Measurements from ENCODE around the gene DENND4A.
"Not testable (repeated sequence)": the region's sequence is repeated elsewhere in the genome, so short reads cannot be mapped to it uniquely, and the experiment has no call there.

The DENND4A gene

DNA sequence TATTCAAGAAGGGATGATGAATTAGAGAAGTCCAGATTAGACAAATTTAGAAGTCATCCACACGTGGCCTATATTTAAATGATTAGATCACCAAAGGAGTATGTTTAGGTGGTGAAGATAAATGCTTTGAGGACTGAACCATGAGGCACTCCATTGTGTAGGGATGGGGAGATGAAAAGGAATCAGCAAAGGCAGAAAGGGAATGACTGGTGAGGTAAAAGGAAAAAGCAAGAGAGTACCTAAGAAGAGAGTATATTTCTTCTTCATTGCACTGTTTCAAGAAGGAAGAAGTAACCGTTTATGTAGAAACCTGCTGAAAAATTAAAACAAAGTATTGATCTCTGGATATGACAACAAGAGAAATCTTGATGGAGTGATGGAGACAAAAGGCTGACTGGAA, 40.7 kb downstream of the DENND4A start:
- DNase-seq = no peak

DNA sequence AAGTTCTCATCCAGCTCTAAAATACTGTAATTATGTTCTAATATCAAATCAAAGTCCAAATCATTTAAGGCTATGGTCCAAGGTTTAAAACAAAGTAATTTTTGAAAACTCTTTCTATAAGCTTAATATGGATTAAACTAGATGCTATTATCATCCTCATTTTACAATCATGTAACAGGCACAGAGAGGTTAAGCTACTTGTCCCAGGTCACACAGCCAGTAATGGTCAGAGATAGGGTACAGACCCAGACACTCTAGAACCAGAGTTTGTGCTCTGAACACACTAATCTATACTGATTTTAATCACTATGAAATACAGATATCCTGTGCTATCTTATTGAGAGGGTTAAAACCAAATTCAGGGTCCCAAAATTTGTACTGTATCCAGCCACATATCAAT, 44.8 kb downstream of the DENND4A start:
- no peak for DNase-seq

DNA sequence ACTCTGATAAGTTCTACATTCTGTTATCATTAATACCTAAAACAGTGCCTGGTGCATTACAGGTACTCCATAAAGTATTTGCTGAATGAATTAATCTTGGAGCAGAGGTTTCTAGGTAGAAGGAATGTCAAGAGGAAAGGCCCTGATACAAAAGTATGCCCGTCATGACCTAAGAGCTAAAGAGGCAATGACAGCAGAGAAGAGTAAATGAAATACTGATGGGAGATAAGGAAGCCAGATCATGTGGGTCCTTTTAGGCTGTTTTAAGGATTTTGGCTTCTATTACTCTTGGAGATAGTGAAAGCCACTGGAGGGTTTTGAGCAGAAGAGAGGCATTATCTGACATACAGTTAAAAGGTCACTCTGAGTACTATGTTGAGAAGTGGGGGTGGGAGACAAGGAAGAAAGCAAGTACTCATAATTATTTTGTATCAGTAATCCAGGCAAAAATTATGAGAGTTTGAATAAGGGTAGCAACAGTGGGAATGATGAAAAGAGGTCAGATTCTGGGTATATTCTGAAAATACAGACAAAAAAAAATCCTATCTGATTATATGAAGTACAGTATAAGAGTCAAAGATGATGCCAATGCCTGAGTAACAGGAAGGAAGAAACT, 48.3 kb downstream of the DENND4A start:
- DNase-seq = no peak

DNA sequence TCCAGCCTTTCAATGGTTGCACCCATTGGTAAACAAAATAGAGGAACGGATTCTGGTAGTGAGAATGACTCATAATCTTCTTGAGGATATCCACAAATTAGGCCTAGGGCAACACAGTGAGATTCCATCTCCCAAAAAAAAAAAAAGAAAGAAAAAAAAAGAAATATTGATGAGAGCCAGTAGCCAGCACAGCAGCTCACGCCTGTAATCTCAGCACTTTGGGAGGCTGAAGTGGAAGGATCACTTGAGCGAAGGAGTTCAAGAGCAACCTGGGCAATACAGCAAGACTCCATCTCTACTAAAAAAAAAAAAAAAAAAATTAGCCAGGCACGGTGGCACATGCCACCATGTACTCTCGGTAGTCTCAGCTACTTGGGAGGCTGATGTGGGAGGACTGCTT, 51.9 kb downstream of the DENND4A start:
- DNase-seq = no peak

DNA sequence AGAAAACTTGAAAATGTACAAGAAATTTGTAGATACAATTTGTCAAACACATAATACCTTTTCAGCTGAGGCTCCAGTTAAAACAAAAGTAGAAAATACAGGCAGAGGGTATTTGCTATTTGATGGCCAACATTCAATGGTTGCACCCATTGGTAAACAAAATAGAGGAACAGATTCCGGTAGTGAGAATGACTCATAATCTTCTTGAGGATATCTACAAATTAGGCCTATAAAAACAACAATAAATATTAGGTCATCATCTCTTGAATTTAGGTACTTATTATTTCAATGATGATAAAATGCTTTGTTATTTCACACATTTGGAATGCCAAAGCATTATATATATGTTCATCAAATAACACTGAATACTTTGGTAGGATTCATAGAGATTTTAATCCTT, 53.4 kb downstream of the DENND4A start:
- DNase-seq = no peak

DNA sequence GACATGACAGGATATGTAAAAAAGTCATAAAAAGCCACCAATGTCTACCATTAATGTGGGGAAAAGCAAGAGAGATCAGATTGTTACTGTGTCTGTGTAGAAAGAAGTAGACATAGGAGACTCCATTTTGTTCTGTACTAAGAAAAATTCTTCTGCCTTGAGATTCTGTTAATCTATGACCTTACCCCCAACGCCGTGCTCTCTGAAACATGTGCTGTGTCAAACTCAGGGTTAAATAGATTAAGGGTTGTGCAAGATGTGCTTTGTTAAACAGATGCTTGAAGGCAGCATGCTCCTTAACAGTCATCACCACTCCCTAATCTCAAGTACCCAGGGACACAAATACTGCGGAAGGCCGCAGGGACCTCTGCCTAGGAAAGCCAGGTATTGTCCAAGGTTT, 58.5 kb downstream of the DENND4A start:
- not testable (repeated sequence) for DNase-seq

DNA sequence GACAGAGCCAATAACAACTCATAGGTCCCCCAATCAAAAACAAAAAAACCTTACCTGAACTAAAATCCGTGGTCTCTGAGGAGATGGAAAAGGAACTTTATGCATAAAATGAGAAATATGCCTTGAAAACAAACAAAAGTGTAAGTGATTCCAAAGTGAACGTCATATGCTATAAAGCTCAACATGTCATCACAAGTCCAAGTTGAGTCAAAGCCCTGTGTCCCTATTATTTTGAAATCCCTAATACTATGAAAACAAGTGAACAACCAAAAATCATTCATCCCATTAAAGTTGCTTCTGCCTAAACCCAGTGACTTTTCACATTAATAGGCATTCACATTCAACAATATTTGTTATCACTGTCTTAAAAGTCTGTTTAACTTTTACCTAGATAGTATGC, 59.4 kb downstream of the DENND4A start:
- no peak for DNase-seq

DNA sequence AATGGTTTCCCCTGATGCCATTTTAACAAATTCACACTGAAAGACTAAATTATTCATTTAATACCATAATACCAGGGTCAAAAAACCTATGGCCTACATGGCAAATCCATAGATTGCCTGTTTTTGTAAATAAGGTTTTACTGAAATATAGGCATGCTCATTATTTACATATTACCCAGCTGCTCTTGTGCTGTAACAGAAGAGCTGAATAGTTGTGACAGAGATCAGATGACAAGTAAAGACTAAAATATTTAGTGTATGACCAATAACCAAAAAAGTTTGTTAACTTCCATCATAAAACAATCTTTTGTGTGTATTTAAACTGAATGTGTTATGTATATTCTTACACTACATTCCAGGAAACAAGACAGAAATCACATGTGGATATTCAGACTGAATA, 60.2 kb downstream of the DENND4A start:
- DNase-seq = no peak

DNA sequence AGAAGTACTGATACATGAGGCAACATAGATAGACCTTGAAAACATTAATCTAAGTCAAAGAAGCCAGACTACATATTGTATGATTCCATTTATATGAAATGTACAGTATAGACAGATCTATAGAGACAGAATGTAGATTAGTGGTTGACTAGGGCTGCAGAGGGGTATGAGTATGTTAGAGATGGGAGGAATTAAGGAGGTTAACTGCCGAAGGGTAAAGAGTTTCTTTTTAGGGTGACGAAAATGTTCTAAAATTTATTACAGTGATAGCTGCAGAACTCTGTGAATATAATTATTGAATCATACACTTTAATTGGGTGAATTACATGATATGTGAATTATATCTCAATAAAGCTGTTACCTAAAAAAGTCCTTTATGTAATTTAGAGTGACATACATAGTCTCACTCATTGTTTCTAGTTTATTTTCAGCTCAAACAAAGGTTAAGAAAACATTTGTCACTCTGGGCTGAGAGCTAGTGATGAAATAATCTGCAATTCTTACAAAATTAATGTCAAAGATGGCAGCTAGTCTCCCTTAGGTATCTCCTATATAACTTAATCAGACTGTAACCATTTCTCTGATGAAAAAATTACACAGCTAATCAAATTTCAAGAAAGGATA, 61.4 kb downstream of the DENND4A start:
- no peak for DNase-seq

DNA sequence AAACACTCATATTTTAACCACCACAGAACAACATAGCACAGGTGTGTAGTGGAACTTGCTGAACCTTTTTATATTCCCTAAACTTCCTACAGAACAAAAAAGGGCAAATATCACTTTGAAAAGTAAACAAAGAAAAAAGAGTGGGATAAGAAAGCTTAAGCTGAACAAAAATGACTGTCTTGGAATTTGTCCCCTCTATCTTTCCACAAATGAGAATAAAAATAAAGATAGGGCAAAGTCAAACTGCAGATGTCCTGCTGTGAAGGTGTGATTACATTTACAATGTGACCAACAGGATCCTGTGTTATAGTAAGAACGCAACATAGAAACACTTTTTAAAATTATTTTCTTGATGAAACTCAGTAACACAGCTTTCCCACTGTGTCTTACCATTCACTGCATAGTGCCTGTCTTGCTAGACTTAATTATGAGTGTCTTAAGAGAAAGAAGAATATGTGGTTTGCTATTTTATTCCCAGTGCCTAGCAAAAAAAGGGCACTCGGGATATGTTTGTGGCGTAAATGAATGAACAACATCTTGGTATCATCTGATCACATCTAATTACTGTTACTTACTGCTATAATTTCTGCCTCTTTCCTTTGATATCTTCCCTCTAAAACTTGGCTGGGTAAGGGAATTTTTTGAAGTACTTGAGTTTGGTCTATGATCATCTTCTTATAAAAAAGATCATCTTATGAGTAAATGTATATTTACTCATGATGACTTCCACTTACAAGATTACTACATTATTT, 67.5 kb downstream of the DENND4A start:
- no peak for DNase-seq

DNA sequence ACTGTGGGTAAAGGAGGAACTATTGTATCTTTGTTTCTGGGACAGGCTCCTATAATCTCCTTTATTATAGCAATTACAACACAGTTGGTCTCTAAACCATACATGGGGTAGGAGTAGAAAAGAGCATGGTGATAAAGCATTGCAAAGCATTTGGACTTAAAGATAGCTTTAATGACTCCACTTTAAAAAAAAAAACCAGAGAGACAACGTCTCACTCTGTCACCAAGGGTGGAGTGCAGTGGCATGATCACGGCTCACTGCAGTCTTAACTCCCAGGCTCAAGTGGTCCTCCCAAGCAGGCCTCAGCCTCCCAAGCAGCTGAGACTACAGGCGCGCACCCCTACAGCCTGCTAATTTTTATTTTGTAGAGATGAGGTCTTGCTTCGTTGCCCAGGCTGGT, 68.2 kb downstream of the DENND4A start:
- no peak for DNase-seq

DNA sequence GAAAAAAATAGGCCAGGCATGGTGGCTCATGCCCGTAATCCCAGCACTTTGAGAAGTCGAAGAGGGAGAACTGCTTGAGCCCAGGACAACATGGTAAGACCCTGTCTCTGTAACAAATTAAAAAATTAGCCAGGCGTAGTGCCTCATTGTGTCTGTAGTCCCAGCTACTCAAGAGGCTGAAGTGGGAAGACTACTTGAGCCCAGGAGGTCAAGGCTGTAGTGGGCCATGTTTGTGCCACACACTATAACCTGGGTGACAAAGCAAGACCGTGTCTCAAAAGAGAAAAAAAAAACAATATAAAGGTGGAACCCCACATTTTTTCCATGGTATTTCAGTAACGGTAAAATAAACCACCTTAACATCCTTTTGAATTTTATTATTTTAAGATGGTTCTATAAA, 69.9 kb downstream of the DENND4A start:
- DNase-seq = no peak

DNA sequence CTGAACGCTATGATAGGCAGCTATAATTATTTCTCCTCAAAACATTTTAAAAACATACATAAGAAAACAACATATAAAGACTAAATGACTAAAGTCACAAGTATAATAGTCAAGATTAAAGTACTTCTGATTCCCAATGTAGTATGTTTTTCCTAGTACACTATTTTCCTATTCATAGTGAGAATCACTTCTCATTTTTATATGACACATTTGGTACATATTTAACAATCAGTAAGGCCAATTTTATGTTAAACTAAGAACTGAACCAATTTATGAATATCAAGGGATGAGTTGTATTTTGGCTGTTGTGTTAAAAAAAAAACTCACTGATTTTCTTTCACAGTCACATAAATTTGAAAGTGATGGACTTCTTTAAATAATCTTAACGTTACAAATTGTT, 79.7 kb downstream of the DENND4A start:
- no peak for DNase-seq

DNA sequence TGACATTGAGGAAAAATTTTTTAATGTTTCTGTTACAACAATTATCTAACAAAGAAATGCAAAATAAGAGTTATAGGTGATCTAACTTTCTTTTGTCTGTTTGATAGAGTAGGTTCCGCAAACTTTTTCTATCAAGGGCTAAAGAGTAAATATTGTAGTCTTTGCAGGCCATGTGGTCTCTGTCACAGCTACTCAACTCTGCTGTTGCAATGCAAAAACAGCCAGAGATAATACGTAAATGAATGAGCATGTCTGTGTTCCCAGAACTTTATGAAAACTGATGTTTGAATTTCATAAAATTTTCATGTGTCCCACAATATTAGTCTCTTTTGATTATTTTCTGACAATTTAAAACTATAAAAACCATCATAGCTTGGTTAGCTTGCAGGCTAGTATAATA, 97.0 kb downstream of the DENND4A start:
- DNase-seq = no peak

DNA sequence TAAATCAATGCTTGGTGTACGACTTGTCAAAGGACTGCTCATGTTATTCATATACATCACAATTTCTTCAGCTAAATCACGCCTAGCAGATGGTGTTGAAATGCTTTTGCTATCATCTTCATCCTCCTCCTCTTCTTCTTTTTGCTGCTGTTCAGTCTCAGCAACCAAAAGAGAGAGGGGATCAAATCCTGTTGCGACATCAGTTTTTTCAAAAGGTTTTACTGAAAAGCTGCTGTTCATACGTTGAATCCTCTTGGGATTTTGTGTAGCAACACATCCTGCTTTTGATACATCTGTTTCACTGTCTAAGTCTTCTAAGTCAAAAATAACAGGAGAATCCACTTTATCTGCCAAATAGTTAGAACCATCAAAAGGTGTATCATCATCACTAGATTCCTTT, 101.3 kb downstream of the DENND4A start:
- DNase-seq = no peak

DNA sequence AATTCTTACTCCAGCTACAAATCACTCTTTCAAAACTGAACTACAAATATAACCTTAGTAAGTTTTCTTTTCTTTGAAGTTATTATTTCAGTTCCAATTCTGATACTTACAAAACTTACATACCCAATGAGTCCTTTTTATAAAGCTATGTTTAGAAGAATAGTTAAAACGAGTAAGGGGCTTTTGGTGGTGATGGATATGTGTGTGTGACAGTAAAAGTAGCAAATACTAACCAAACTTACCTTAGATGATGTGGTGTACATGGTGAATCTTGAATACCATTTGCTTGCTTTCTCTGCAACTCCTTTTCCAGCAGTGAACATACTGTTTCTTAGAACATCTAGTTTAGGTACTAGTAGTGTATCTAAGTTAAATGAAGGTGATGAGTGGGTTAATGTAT, 101.9 kb downstream of the DENND4A start:
- DNase-seq = no peak

DNA sequence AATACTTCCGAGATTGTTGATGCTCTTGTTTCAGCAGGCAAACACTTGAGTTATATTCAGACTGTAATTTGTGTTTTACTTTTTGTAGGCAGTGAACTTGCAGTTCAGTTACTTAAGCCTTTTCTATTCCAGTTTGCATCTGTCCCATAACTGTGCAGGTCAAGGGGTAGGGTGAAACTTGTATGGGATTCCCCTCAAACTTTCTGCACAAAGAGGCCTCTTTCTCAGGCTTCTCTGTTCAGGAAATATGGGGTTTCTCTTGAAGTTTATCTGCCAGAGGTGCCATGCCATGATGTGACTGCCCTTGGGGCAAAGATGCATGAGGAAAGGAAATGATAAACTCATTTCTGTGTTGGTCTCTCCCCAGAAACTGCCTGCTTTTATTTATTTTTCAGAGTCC, 103.6 kb downstream of the DENND4A start:
- no peak for DNase-seq

DNA sequence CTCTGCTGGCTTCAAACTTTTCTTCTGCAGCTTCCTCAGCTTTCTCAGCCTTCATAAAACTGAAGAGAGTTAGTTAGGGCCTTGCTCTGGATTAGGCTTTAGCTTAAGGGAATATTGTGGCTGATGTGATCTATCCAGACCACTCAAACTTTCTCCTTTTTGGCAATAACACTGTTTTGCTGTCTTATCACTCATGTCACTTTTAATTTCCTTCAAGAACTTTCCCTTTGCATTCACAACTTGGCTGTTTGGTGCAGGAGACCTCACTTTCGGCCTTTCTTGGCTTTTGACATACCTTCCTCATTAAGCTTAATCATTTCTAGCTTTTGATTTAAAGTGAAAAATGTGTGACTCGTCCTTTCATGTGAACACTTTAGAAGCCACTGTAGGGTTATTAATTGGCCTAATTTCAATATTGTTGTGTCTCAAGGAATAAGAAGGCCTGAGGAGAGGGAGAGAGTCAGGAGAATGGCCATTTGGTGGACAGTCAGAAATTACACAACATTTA, 109.6 kb downstream of the DENND4A start:
- no peak for DNase-seq

DNA sequence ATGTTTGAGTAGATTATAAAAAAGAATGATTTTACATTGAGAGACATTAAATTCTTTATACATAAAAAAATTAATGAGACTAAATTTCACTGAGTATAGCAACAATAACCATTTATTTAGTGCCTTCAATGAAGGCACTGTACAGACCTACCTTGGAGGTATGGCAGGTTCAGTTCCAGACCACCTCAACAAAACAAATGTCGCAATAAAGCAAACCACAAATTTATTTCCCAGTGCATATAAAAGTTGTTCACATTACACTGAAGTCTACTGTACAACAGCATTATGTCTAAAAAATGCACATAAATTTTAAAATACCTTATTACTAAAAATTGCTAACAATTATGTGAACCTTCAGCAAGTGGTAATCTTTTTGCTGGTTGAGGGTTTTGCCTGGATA, 111.5 kb downstream of the DENND4A start:
- no peak for DNase-seq

DNA sequence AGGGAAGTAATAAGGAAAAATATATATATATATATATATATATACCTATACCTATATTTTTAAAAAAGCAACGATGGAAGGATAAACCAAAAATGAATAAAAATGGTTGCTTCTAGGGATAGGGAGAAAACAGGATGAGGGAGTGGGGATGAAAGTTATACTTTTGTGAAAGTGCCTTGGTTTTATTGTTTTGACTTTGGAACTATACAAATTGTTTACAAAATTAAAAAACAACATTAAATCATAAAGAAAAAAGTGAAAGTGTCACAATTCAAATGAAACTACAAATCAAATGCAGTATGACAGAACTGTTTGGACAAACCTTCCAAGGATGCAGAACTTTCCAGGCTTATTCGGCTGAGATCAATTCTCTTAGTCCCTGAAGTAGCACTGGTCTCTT, 116.0 kb downstream of the DENND4A start:
- no peak for DNase-seq

DNA sequence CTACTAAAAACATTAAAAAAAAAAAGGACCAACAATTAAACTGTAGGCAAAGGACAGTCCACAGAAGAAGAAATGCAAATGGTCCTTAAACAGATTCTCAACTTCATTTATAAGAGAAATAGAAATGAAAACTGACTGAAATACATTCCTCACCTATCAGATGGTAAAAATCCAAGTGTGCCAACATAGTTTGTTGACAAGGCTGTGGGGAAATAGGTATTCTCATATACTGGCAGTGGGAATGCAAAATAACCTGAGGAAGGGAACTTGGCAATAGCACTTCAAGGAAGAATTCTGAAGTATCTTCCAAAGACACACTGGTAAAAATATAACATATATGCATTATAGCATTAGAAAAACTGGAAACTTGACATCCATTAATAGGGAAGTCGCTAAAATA, 116.5 kb downstream of the DENND4A start:
- DNase-seq = no peak

DNA sequence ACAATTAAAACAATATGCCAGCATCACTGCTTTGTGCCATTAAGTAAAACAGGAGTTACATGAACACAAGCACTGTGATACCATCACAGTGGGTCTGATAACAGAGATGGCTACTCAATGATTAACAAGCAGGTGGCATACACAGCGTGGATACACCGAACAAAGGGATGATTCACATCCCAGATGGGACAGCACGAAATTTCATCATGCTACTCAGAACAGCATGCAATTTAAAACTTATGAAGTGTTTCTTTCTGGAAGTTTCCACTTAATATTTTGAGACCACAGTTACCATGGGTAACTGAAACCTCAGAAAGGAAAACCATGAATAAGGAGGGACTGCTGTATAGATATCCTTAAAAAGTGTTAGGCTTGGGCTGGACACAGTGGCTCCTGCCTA, 125.8 kb downstream of the DENND4A start:
- DNase-seq = no peak

DNA sequence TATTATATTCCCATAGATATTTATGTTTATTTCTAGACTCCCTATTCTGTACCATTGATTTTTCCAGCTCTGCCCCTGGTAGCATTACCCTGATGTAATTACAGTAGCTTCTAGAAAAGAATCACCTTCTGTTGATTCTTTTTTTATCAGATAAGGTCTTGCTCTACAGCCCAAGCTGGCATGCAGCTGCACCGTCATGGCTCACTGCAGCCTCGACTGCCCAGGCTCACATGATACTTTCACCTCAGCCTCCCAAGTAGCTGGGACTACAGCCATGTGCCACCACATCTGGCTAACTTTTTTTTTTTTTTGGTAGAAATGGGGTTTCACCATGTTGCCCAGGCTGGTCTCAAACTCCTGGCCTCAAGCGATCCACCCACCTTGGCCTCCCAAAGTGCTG, 128.6 kb downstream of the DENND4A start:
- no peak for DNase-seq

DNA sequence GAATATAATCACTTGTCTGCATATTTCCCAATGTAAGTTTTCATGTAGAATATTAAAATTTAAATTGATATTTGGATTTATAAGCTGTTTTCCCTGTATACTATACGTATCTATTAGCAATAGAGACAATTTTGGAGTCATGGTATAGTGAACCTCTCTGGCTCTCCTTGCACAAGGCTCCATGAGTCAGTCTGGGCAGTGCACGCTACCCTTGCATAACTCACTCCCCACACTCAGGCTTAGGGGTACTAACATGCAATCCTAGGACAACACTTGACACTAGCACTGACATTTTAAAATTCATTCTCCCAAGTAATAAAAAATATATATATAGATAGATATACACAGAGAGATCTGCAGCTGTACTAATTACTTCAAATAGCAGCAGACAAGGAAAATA, 131.2 kb downstream of the DENND4A start:
- DNase-seq = no peak
